Activated T-cell treated with anti-CD3 and anti-CD28 coated beads for 48 hours (primary cell): ENCODE measurements around the gene DDX10.

Experiments
- DNase-seq: peaks from one replicate; pipeline ENCODE4 v3.0.0-alpha.2; 2020; ENCODE audit warnings: low read depth

The DDX10 gene

DNA sequence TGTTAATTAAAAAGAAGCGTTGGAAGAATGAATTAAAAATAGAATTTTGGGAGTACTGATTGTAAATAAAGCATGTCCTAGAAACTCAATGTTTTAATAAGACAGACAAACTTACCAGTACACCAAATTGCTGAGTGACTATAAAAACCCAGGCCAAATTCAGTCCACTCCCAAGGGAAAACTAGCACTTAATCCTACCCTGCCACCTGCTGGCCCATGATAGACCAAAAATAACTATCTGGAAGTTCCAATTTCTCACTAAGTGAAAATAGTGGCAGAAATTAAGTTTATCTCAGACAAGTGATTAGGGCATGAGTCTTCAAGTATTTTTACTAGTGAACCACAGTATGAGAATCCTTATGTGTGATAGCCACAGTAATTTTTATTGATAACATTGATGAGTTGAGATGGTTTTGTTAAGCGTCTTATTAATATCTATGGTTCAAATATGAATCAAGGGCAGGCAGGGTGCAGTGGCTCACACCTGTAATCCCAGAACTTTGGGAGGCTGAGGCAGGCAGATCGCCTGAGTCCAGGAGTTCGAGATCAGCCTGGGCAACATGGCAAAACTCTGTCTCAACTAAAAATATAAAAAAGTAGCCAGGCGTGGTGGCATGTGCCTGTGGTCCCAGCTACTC is 9.8 kb upstream of the DDX10 start:
- no peak for DNase-seq

DNA sequence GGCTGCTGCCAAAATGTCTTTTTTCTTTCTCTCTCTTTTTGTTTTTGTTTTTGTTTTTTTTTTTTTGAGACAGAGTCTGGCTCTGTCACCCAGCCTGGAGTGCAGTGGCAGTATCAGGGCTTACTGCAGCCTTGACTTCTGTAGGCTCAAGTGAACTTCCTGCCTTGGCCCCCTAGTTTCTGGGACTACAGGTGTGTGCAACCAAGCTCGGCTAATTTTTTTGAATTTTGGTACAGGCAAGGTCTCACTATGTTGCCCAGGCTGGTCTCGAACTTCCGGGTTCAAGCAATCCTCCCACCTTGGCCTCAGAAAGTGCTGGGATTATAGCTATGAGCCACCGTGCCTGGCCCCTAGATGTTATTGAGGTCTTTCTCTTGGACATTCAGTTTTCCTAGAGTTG is 2.2 kb upstream of the DDX10 start:
- no peak for DNase-seq

DNA sequence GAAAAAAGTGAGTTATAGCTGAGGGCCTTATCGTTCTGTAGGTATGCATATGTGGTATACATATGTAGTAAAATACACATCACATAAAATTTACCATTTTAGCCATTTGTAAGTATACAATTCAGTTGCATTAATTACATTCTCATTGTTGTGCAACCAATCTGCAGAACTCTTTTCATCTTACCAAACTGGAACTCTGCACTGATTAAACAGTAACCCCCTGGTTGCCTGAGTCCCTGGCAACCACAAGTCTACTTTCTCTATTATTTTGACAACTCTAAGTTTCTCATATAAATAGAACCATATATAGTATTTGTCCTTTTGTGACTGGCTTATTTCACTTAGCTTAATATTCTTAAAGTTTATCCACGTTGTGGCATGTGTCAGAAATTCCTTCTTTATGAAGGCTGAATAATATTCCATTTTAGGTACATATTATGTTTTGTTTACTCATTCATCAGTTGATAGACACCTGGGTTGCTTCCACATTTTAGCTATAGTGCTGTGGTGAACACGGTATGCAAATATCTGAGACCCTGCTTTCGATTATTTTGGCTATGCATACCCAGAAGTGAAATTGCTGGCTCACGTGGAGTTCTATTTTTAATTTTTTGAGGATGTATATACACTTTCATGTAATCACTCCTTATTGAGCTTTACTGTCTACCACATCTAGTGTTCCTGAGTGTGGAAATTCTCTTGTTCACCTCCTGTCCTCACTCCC is 1.6 kb upstream of the DDX10 start:
- no peak for DNase-seq

DNA sequence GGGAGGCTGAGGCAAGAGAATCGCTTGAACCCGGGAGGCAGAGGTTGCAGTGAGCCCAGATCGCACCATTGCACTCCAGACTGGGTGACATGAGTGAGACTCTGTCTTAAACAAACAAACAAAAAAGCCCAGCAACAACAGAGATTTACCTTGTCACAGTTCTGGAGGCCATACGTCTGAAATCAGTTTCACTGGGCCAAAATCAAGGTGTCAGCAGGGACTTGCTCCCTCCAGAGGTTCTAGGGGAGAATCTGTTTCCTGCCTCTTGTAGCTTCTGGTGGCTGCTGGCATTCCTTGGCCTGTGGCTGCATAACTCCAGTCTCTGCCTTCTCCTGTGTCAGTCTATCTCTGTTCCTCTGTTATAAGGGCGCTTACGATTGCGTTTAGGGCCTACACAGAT is 1.5 kb downstream of the DDX10 start:
- no peak for DNase-seq

DNA sequence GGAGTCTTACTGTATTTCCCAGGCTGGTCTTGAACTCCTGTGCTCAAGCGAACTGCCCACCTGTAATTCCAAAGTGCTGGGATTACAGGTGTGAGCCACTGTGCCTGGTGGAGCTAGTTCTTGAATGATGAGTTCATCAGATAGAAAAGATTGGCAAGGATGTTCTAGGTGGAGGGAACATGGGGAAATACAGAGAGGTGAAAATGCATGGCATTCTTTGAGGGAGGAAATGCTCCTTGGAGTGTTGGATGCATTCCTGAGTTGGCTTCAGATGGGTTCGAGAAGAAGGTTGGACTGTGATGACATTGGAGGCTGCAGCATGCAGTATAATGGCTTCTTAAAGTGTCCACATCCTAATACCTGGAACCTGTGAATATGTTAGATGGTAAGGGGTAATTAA is 4.4 kb downstream of the DDX10 start:
- DNase-seq: no peak

- no peak for DNase-seq
Observed at GRCh38 chr11:108669711-108670110, 4.8 kb downstream of the DDX10 start.

- no peak for DNase-seq
Observed at GRCh38 chr11:108670451-108670850, 5.6 kb downstream of the DDX10 start.

DNA sequence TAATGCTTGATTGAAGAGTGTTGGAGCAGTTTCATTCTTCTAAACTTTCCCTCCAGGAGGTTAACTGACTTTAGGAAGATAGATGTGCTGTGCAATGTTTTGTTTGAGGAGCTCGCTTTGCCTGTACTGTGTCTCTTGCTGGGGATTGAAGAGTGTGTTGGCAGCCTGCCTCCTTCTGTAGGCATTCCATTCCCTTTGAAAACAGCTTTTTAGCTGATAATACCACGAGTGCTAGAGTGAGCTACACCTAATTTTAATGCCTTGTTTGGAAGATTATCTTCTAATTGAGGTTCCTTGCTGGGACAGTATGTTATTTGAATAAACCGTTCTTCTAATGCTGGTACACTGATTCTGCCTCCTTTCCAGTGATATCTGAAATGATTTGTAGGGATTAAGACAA is 7.2 kb downstream of the DDX10 start:
- DNase-seq: no peak

GRCh38 chr11:108672786-108673185 is 7.9 kb downstream of the DDX10 start:
- DNase-seq: no peak

- DNase-seq: no peak
Observed at GRCh38 chr11:108679045-108679444, 14.2 kb downstream of the DDX10 start.

DNA sequence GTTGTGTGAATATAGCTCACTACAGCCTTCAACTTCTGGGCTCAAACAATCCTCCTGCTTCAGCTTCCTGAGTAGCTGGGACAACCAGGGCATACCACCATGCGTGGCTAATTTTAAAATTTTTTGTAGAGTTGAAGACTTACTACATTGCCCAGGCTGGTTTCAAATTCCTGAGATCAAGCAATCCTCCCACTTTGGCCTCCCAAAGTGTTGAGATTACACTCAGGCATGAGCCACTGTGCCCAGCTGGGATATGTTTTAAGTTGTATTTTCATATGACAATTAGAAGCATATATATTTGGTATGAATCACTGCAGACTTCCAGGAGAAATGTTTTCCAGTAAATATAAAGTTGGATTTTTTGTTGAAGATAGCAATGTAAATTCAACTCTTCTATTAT is 15.4 kb downstream of the DDX10 start:
- DNase-seq: no peak

DNA sequence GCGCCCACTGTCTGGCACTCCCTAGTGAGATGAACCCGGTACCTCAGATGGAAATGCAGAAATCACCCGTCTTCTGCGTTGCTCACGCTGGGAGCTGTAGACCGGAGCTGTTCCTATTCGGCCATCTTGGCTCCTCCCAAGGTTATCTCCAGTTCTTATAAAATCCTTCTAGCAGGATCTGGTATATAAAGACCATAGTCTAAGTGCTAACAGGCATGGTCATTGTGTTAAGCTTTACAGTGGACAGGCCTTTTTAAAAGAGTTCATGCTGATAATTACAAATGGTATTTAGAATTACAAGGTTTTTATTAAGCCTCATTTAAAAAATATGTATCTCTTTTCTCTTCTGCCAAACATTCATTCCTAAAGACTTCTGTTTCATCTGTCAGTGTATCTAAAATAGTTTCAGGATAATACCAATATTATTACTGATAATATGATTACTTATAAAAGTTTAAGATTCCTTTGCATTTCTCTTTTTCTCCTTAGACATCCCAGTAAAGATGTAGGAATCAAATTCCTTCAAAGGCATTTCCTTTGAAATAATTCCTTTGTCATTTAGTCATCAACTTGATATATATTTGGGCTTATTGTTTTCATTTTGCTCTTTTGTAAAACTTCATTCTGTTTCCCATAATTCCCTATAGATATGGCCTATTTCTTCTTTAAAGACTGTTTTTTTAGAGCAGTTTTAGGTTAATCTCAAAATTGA is 20.7 kb downstream of the DDX10 start:
- no peak for DNase-seq

DNA sequence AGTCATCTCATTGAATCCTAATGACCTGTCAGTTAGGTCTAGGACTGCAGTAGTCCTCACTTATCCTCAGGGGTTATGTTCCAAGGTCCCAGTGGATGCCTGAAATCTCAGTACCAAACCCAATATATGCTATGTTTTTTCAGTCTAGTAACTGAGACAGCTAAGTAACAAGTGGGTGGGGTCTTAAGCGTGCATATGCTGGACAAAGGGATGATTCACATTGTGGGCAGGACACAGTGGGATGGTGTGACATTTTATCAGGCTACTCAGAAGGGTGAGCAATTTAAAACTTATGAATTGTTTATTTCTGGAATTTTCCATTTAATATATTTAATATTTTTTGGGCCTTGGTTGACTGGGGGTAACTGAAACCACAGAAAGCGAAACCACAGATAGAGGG is 29.0 kb downstream of the DDX10 start:
- no peak for DNase-seq

DNA sequence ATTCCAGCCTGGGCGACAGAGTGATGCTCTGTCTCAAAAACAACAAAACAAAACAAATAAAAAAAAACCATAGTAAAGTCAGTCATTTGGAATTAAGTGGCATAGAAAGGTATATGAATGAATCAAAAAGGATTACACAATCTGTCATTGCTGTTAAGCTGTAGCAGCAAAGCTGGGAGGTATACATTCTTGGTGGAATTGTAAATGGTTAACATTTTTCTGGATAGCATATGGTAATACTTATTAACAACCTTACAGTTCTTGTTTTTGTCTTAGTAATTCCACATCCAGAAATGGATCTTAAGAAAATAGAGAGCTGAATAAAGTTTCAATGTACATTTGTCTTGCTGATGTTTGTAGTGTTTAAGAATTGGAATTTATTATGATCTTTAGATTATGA is 30.0 kb downstream of the DDX10 start:
- no peak for DNase-seq

GRCh38 chr11:108697872-108698473 is 33.1 kb downstream of the DDX10 start:
- peak; percentile 6 for DNase-seq

GRCh38 chr11:108698844-108699642 is 34.2 kb downstream of the DDX10 start:
- no peak for DNase-seq

GRCh38 chr11:108703916-108704315 is 39.0 kb downstream of the DDX10 start:
- DNase-seq: no peak

GRCh38 chr11:108705061-108705460 is 40.2 kb downstream of the DDX10 start:
- DNase-seq: no peak

- DNase-seq: no peak
Observed at GRCh38 chr11:108708173-108708572, 43.3 kb downstream of the DDX10 start.

GRCh38 chr11:108709741-108710140 is 44.9 kb downstream of the DDX10 start:
- DNase-seq: no peak

- no peak for DNase-seq
Observed at GRCh38 chr11:108713076-108713790, 48.4 kb downstream of the DDX10 start.
